Dendritic cell treated with granulocyte-macrophage colony-stimulating factor and Interleukin-4, amounts not matched to agents 40 ng/mL and 50 ng/mL, for 4 days (primary cell): Measurements from ENCODE around the gene E2F1.

Experiments
- H3K27ac Mint-ChIP-seq: one replicate; pipeline ENCODE4 v1.8.0; 2022; ENCODE audit warnings: mild to moderate bottlenecking, mixed read lengths
- H3K27me3 Mint-ChIP-seq: one replicate; pipeline ENCODE4 v1.8.0; 2022; ENCODE audit warnings: mild to moderate bottlenecking, mixed read lengths
- H3K36me3 Mint-ChIP-seq: one replicate; pipeline ENCODE4 v1.8.0; 2022; ENCODE audit warnings: low read depth, mixed read lengths
- H3K4me1 Mint-ChIP-seq: one replicate; pipeline ENCODE4 v1.8.0; 2022; ENCODE audit warnings: low read depth, mixed read lengths
- H3K4me3 Mint-ChIP-seq: one replicate; pipeline ENCODE4 v1.8.0; 2022; ENCODE audit warnings: mild to moderate bottlenecking, moderate library complexity, mixed read lengths
- H3K9me3 Mint-ChIP-seq: one replicate; pipeline ENCODE4 v1.8.0; 2022; ENCODE audit warnings: mixed read lengths
- intact Hi-C: fragments of 100-400 bp; cut with micrococcal nuclease; formaldehyde crosslinking; loops from one replicate; pipeline ENCODE4 v1.15.0; 2022

Gene E2F1

GRCh38 chr20:33627577-33628216 is 58.5 kb downstream of the E2F1 start:
- H3K36me3 Mint-ChIP-seq, result peaks cover 97% of the 10 kb centered on the region
- no peaks in the 10 kb centered on the region for H3K9me3 Mint-ChIP-seq

GRCh38 chr20:33626190-33626589 is 60.0 kb downstream of the E2F1 start:
- no peaks in the 10 kb centered on the region for H3K9me3 Mint-ChIP-seq
- no peak overlapping the region for H3K4me3 Mint-ChIP-seq
- H3K4me1 Mint-ChIP-seq, result no peaks in the 10 kb centered on the region
- peaks cover 89% of the 10 kb centered on the region for H3K36me3 Mint-ChIP-seq
- H3K27me3 Mint-ChIP-seq, result no peaks in the 10 kb centered on the region
- intact Hi-C loops, result no loop called here
- H3K27ac Mint-ChIP-seq, result no peak overlapping the region

More at GRCh38 chr20:33627577-33628216, 58.5 kb downstream of the E2F1 start:
- no peaks in the 10 kb centered on the region for H3K4me1 Mint-ChIP-seq
- H3K27me3 Mint-ChIP-seq, result no peaks in the 10 kb centered on the region
- intact Hi-C loops, result no loop called here
- no peak overlapping the region for H3K27ac Mint-ChIP-seq
- no peak overlapping the region for H3K4me3 Mint-ChIP-seq
